ENCODE results near the gene KATNAL1. TPM values are rescaled to one million over a fixed set of nuclear protein-coding genes. Genes with fewer than 3 reads are reported as not detected.

KATNAL1 gene
- polyA plus RNA-seq, 1 donor from 2014 or later = 3.6 TPM

- Mint-ChIP-seq H3K4me1 (peaks cover 0 to 4% (median 0%) of the 10 kb centered on the region in 3 donors), H3K36me3 (peaks cover 13% of the 10 kb centered on the region), H3K4me3 (no peak overlapping the region), H3K27ac (no peak overlapping the region), H3K27me3 (no peaks in the 10 kb centered on the region), H3K9me3 (peaks cover 0 to 2% (median 0%) of the 10 kb centered on the region in 3 donors)
Observed at GRCh38 chr13:30241532-30241931, 65.8 kb downstream of the KATNAL1 start.

GRCh38 chr13:30240608-30241007 is 66.7 kb downstream of the KATNAL1 start:
- H3K27ac Mint-ChIP-seq = no peak overlapping the region
- H3K4me1 Mint-ChIP-seq = peaks cover 0 to 2% (median 0%) of the 10 kb centered on the region in 3 donors
- H3K36me3 Mint-ChIP-seq = peaks cover 13% of the 10 kb centered on the region
- no peak overlapping the region for H3K4me3 Mint-ChIP-seq
- no peaks in the 10 kb centered on the region for H3K27me3 Mint-ChIP-seq
- H3K9me3 Mint-ChIP-seq = peaks cover 0 to 1% (median 0%) of the 10 kb centered on the region in 3 donors

- H3K36me3 Mint-ChIP-seq = peaks cover 3% of the 10 kb centered on the region
- H3K9me3 Mint-ChIP-seq = no peaks in the 10 kb centered on the region
- H3K4me1 Mint-ChIP-seq = peaks cover 0 to 1% (median 0%) of the 10 kb centered on the region in 3 donors
- H3K27me3 Mint-ChIP-seq = no peaks in the 10 kb centered on the region
- H3K27ac Mint-ChIP-seq = no peak overlapping the region
- H3K4me3 Mint-ChIP-seq = no peak overlapping the region
Observed at GRCh38 chr13:30235216-30235615, 72.1 kb downstream of the KATNAL1 start.

DNA sequence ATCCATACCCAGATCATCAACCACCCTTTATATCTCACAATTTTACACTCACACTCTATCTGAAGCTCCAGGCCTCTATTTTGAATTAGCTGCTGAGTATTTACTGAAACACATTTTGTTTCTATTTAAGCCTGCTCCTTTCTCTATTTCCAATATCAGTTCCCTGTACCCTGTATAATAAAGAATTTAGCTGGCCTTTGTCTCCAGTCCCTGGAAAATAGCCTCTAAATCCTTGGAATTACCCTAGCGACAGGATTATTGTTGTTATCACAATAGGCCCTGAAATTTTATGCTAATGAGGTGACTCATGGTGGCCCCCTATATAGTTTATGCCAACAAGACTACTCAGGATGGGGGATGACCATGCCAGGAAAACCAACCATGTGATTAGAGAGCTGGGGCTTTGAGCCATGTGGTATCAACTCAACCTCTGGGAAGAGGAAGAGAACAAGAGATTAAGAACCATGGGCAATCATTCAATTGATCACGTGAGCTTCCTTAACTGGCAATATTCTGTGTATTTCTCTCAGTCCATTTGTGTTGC is 72.7 kb downstream of the KATNAL1 start:
- peaks cover 0 to 1% (median 0%) of the 10 kb centered on the region in 3 donors for H3K4me1 Mint-ChIP-seq
- no peaks in the 10 kb centered on the region for H3K36me3 Mint-ChIP-seq
- H3K27ac Mint-ChIP-seq = no peak overlapping the region
- no peak overlapping the region for H3K4me3 Mint-ChIP-seq
- no peaks in the 10 kb centered on the region for H3K9me3 Mint-ChIP-seq
- H3K27me3 Mint-ChIP-seq = no peaks in the 10 kb centered on the region

- Mint-ChIP-seq H3K36me3 (peaks cover 26% of the 10 kb centered on the region), H3K27ac (no peak overlapping the region), H3K4me3 (peak overlapping the region in 1 of 4 donors; percentile 65)
Observed at GRCh38 chr13:30224732-30225131, 82.6 kb downstream of the KATNAL1 start.

DNA sequence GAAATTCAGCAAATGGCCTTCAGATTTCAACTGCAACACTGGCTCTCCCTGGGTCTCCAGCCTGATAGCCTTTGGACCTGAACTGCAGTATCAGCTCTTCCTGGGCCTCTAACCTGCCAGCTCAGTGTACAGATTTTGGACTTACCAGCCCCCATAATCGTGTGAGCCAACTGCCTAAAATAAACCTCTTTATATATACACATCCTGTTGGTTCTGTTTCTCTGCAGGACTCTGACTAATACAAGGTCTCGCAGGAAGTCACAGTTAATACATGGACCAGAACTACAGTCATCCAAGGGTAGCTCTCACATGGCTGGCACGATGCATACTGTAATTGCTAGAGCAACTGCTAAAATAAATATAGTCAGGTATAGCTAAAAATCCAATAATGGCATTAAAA is 85.1 kb downstream of the KATNAL1 start:
- H3K27me3 Mint-ChIP-seq = no peaks in the 10 kb centered on the region
- H3K9me3 Mint-ChIP-seq = peaks cover 6 to 25% (median 11%) of the 10 kb centered on the region in 3 donors
- H3K36me3 Mint-ChIP-seq = peaks cover 31% of the 10 kb centered on the region
- no peak overlapping the region for H3K4me3 Mint-ChIP-seq
- H3K27ac Mint-ChIP-seq = no peak overlapping the region
- peaks cover 0 to 2% (median 0%) of the 10 kb centered on the region in 3 donors for H3K4me1 Mint-ChIP-seq

More at GRCh38 chr13:30224732-30225131, 82.6 kb downstream of the KATNAL1 start:
- H3K27me3 Mint-ChIP-seq = no peaks in the 10 kb centered on the region
- H3K9me3 Mint-ChIP-seq = peaks cover 6 to 25% (median 11%) of the 10 kb centered on the region in 3 donors
- H3K4me1 Mint-ChIP-seq = peaks cover 0 to 2% (median 0%) of the 10 kb centered on the region in 3 donors

DNA sequence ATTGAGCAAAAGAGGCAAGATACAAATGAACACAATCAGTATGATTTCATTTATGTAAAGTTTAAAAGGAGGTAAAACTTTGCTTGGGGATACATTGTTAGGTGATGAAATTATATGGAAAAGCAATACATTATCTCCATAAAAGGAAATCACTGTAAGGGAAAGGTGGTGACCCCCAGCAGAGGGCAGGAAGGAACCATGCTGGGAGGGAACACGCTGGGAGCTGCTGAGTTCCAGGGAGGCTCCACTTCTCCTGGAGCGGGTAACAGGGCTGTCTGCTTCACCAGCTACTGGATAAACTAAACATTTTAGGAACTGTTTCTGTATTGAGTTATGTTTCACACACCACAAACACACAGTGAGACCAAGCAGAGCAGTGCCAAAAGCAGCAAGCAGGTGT is 91.2 kb downstream of the KATNAL1 start:
- H3K9me3 Mint-ChIP-seq = peaks cover 0 to 2% (median 0%) of the 10 kb centered on the region in 3 donors
- H3K27ac Mint-ChIP-seq = no peak overlapping the region
- H3K27me3 Mint-ChIP-seq = no peaks in the 10 kb centered on the region
- H3K36me3 Mint-ChIP-seq = peaks cover 12% of the 10 kb centered on the region
- no peaks in the 10 kb centered on the region for H3K4me1 Mint-ChIP-seq
- no peak overlapping the region for H3K4me3 Mint-ChIP-seq

GRCh38 chr13:30212256-30212655 is 95.1 kb downstream of the KATNAL1 start:
- no peak overlapping the region for H3K4me3 Mint-ChIP-seq
- peaks cover 13% of the 10 kb centered on the region for H3K36me3 Mint-ChIP-seq
- no peak overlapping the region for H3K27ac Mint-ChIP-seq
- H3K9me3 Mint-ChIP-seq = no peaks in the 10 kb centered on the region
- no peaks in the 10 kb centered on the region for H3K4me1 Mint-ChIP-seq
- no peaks in the 10 kb centered on the region for H3K27me3 Mint-ChIP-seq

DNA sequence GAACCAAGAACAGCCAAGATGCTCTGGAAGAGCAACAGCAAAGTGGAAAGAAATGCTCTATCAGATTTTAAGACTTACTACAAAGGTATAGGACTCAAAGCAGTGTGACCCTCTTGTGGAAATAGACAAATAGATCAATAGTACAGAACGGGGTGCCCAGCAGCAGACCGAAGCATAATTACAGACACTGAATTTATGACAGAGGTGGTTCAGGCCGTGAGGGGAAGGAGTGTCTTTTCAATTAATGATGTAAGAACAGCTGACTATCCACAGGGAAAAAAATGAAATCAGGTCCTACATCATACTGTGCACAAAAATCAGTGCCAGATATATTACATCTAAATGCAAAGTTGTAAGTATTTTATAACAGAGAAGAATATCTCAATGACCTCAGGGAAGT is 95.6 kb downstream of the KATNAL1 start:
- H3K27me3 Mint-ChIP-seq = no peaks in the 10 kb centered on the region
- no peak overlapping the region for H3K4me3 Mint-ChIP-seq
- no peaks in the 10 kb centered on the region for H3K4me1 Mint-ChIP-seq
- peaks cover 12% of the 10 kb centered on the region for H3K36me3 Mint-ChIP-seq
- H3K9me3 Mint-ChIP-seq = no peaks in the 10 kb centered on the region
- no peak overlapping the region for H3K27ac Mint-ChIP-seq

DNA sequence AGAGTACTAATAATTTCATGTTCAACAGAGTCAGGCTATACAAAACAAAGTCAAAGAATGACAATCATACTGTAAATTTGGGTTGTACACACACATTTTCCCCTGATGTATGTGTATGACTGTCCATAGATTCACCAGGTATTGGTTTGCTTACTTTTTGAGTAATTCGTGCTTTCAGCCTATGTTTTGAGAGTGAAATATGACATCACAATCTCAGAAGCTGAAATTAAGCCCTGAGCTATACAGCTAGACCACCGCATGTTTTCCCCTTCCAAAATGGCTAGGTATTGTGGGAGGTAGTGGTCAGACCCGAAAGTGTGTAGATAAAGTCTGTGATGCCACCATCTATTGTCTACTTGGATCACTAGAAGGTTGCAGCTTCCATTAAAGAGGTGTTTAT is 102.8 kb downstream of the KATNAL1 start:
- no peak overlapping the region for H3K4me3 Mint-ChIP-seq
- H3K27ac Mint-ChIP-seq = no peak overlapping the region
- no peaks in the 10 kb centered on the region for H3K9me3 Mint-ChIP-seq
- H3K27me3 Mint-ChIP-seq = no peaks in the 10 kb centered on the region
- peaks cover 10% of the 10 kb centered on the region for H3K36me3 Mint-ChIP-seq
- H3K4me1 Mint-ChIP-seq = no peaks in the 10 kb centered on the region

DNA sequence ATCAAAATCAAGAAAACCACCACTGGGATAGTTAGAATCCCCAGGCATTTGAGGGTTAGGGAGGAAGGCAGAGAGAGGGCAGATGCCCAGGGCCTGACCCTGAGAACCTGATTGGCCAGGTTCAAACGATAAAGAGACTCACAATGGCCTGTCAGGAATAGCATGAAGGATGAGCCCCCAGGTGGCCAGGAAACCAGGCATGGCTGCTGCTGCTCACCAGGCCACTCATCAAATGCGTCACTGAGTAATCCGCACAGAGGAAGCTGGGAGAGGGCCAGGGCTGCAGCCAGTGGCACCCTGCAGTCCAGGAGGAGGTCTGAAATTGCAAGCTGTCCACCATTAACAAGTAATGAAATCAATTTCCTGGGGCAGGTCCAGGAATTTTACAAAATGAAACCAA is 111.3 kb downstream of the KATNAL1 start:
- Mint-ChIP-seq H3K27me3 (peaks cover 2% of the 10 kb centered on the region), H3K4me3 (no peak overlapping the region), H3K36me3 (peaks cover 3% of the 10 kb centered on the region), H3K27ac (no peak overlapping the region), H3K9me3 (no peaks in the 10 kb centered on the region), H3K4me1 (peaks cover 0 to 9% (median 4%) of the 10 kb centered on the region in 3 donors)

- peaks cover 2% of the 10 kb centered on the region for H3K27me3 Mint-ChIP-seq
- H3K9me3 Mint-ChIP-seq = no peaks in the 10 kb centered on the region
- H3K27ac Mint-ChIP-seq = no peak overlapping the region
- H3K4me3 Mint-ChIP-seq = no peak overlapping the region
- H3K36me3 Mint-ChIP-seq = no peaks in the 10 kb centered on the region
- peaks cover 0 to 9% (median 4%) of the 10 kb centered on the region in 3 donors for H3K4me1 Mint-ChIP-seq
Observed at GRCh38 chr13:30194906-30195305, 112.4 kb downstream of the KATNAL1 start.

DNA sequence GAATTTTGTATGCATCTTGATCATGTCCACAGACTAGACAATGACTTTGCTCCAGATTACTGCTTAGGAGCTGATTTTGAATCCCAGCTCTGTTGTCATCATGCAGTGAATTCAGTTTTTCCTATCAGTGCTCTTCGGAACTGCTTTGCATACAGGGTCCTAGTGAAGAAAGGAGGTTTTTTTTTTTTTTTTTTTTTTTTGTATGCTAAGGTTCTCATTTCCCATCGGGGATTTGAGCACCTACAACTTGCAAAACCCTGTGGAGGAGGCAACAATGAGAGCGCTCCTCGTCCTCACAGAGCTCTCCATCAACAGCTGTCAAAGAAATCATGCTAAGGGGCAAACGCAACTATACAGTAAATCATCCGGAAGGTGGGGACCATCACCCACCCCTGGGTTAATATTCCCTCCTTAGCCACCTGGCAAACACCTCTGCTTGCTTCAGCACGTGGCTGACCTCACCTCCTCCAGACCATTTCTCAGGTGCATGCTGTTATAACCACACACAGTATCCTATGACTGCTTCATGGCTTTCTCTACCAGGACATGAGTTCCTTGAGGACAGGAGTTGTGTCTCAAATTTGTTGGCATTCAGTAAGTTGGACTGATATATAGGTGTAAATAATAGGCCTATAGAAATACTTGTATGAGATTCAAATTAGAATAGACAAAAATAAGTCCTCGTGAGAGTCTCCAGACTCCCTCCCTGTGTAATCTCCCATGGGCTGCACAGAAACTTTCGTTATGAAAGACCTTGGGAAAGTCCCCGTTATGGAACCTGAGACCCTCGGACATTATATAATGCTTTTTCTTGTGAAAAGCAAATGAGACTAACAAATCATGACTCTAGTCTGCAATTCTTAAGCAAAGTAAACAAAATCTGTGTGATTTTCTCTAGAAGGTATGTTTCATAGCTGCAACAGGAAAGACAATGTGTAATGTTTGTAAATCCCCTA is 113.8 kb downstream of the KATNAL1 start:
- H3K27me3 Mint-ChIP-seq = peaks cover 2% of the 10 kb centered on the region
- peaks cover 0 to 9% (median 4%) of the 10 kb centered on the region in 3 donors for H3K4me1 Mint-ChIP-seq
- H3K36me3 Mint-ChIP-seq = no peaks in the 10 kb centered on the region
- H3K4me3 Mint-ChIP-seq = peak overlapping the region in 1 of 4 donors; percentile 21
- H3K27ac Mint-ChIP-seq = no peak overlapping the region
- peaks cover 0 to 1% (median 0%) of the 10 kb centered on the region in 3 donors for H3K9me3 Mint-ChIP-seq

GRCh38 chr13:30192320-30193093 is 114.8 kb downstream of the KATNAL1 start:
- H3K27me3 Mint-ChIP-seq = peaks cover 2% of the 10 kb centered on the region
- peaks cover 0 to 1% (median 0%) of the 10 kb centered on the region in 3 donors for H3K9me3 Mint-ChIP-seq
- H3K4me3 Mint-ChIP-seq = no peak overlapping the region
- peaks cover 0 to 9% (median 4%) of the 10 kb centered on the region in 3 donors for H3K4me1 Mint-ChIP-seq
- H3K36me3 Mint-ChIP-seq = no peaks in the 10 kb centered on the region
- H3K27ac Mint-ChIP-seq = peak overlapping the region in 1 of 3 donors; percentile 68
